OCI-LY7 (cell line): Measurements from ENCODE around the gene NBEAL2.

Experiments used
- EZH2phosphoT487 ChIP-seq: fragments of 200-600 bp; sonication (generic); IDR thresholded peaks from 2 replicates; pipeline ENCODE4 v1.6.1; 2018; ENCODE audit warnings: low read depth, borderline replicate concordance, mild to moderate bottlenecking, mixed run types, antibody characterized with exemption, low read length, moderate library complexity, mixed read lengths
- TF ChIP-seq, protein P1 (sequence below): fragments of 200-600 bp; sonication (generic); conservative IDR thresholded peaks from 2 replicates; pipeline ENCODE4 v1.5.1; 2014; ENCODE audit warnings: mild to moderate bottlenecking, antibody characterized with exemption, low read length, moderate library complexity, mixed read lengths

DNA sequence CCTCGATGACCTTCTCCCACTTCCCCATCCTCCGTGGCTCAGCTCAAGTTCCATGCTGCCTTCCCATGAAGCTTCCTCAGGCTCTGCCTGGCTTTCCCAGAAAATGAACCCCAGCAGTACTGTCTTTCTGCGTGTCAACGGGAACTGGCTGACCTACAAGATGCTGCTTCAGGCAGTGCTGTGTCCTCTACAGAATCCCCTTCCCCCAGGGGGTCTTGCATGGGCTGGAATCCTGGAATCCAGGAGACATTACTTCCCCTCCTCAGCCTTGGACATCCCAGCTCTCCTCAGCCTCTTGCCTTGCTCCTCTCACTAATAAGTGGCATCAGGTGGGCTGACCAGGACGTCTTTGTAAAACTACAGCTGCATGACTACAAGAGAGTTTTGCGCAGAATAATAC lies 8.3 kb upstream of the NBEAL2 start:
- TF ChIP-seq, protein P1, sequence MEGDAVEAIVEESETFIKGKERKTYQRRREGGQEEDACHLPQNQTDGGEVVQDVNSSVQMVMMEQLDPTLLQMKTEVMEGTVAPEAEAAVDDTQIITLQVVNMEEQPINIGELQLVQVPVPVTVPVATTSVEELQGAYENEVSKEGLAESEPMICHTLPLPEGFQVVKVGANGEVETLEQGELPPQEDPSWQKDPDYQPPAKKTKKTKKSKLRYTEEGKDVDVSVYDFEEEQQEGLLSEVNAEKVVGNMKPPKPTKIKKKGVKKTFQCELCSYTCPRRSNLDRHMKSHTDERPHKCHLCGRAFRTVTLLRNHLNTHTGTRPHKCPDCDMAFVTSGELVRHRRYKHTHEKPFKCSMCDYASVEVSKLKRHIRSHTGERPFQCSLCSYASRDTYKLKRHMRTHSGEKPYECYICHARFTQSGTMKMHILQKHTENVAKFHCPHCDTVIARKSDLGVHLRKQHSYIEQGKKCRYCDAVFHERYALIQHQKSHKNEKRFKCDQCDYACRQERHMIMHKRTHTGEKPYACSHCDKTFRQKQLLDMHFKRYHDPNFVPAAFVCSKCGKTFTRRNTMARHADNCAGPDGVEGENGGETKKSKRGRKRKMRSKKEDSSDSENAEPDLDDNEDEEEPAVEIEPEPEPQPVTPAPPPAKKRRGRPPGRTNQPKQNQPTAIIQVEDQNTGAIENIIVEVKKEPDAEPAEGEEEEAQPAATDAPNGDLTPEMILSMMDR: no peak
- no peak for TF ChIP-seq EZH2phosphoT487
